ENCODE data around the gene TCP10L.

DNA sequence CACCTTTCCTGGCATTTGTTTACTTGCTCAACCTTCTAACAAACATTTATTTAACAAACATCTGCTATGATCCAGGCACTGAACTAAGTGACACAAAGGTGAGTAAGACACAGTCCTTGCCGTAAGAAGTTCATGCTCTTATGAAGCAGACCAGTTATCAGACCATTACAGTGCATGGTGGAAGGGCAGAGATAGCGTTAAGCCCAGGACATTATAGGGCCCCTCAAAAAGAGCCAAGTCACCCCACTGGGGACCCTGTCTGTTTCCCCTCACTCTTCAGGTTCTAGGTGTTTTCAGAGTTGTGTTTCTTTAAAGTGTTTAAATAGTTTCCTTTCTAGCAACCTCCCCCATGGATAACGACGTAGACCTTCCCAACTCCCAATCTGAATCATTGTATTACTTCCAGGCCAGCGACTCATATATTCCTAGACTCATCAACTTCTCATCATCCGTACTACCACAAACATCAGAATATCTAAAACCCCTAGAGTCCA lies 39.3 kb downstream of the TCP10L start:
- TF ChIP-seq ZNF274 (IDR thresholded peaks at IDR 0.05; ENCODE audit: low read depth, low read length), result no peak
- no peak for TF ChIP-seq YY1 (IDR thresholded peaks at IDR 0.05; ENCODE audit: insufficient read depth, insufficient read length)
- no peak for TF ChIP-seq SUZ12 (IDR thresholded peaks at IDR 0.05; ENCODE audit: extremely low read depth, insufficient read depth, insufficient read length)

Measured in NT2/D1 (cell line).